ENCODE measurements around the gene RFX8. TPM values are rescaled to one million over a fixed set of nuclear protein-coding genes. Genes with fewer than 3 reads are reported as not detected.

The RFX8 gene
- polyA plus RNA-seq, 1 of the 3 experiments (the other 2 are of a cell fraction), result 0.07 TPM

- TF ChIP-seq RXRA (IDR thresholded peaks at IDR 0.05; ENCODE audit: borderline replicate concordance, low read depth) (no peak), EZH2phosphoT487 (IDR thresholded peaks at IDR 0.05; ENCODE audit: borderline replicate concordance, low read depth) (no peak)
Measured at GRCh38 chr2:101372792-101373191, 102.1 kb downstream of the RFX8 start (continued).

- H3K4me3 ChIP-seq (ENCODE audit: low read depth in 2 of 2, low read length in 1 of 2), result no peak overlapping the region
- H3K27me3 ChIP-seq (ENCODE audit: insufficient read depth), result no peaks in the 10 kb centered on the region
- no peaks in the 10 kb centered on the region for H3K79me2 ChIP-seq (ENCODE audit: insufficient read depth)
- ChIA-PET CTCF (interaction anchor here (1.0 to 1.4 kb wide), 2 partner anchors 16 to 23 kb away, joined by 4 to 8 read pairs; partner anchors contain the start of gene CREG2), POLR2A (no interaction called here)
- no peak for DNase-seq
- no peak overlapping the region for H3K4me2 ChIP-seq
- no peak overlapping the region for H3K9ac ChIP-seq
- no peaks in the 10 kb centered on the region for H3K9me3 ChIP-seq
- H3F3A ChIP-seq (replicated peaks; ENCODE audit: insufficient read depth), result no peaks in the 10 kb centered on the region
- no peaks in the 10 kb centered on the region for H3K9me2 ChIP-seq
- no peak for TF ChIP-seq JUND (IDR thresholded peaks at IDR 0.05)
- H3K27ac ChIP-seq (ENCODE audit: low read depth in 2 of 2, low read length in 1 of 2), result no peak overlapping the region
- WGBS (ENCODE audit: low lambda C conversion rate), result 64% methylated on average over 4 of the region's 4 CpGs
- H2AFZ ChIP-seq (ENCODE audit: low read depth), result no peak overlapping the region
- H4K20me1 ChIP-seq (ENCODE audit: insufficient read depth), result no peaks in the 10 kb centered on the region
- H3K36me3 ChIP-seq (replicated peaks in 1 of 2; ENCODE audit: control insufficient read depth in 1 of 2, insufficient read depth in 2 of 2, low read length in 1 of 2), result no peaks in the 10 kb centered on the region
- no peaks in the 10 kb centered on the region for H3K4me1 ChIP-seq (ENCODE audit: control insufficient read depth in 1 of 2, insufficient read depth in 2 of 2, low read depth in 1 of 2, low read length in 1 of 2)
Measured at GRCh38 chr2:101371636-101372035, 103.3 kb downstream of the RFX8 start.

GRCh38 chr2:101369100-101369499, 105.8 kb downstream of the RFX8 start:
- H3K79me2 ChIP-seq (ENCODE audit: insufficient read depth), result no peaks in the 10 kb centered on the region
- no peaks in the 10 kb centered on the region for H4K20me1 ChIP-seq (ENCODE audit: insufficient read depth)
- H3K4me2 ChIP-seq, result no peak overlapping the region
- H3K27ac ChIP-seq (ENCODE audit: low read depth in 2 of 2, low read length in 1 of 2), result no peak overlapping the region
- no peaks in the 10 kb centered on the region for H3K36me3 ChIP-seq (replicated peaks in 1 of 2; ENCODE audit: control insufficient read depth in 1 of 2, insufficient read depth in 2 of 2, low read length in 1 of 2)
- ChIA-PET CTCF (interaction anchor here (0.8 kb wide), 1 partner anchor 18 kb away, joined by 3 read pairs; no protein-coding TSS in a partner anchor), POLR2A (no interaction called here)
- no peak overlapping the region for H3K9ac ChIP-seq
- H3K4me3 ChIP-seq (ENCODE audit: low read depth in 2 of 2, low read length in 1 of 2), result no peak overlapping the region
- no peaks in the 10 kb centered on the region for H3K4me1 ChIP-seq (ENCODE audit: control insufficient read depth in 1 of 2, insufficient read depth in 2 of 2, low read depth in 1 of 2, low read length in 1 of 2)
- H3K9me3 ChIP-seq, result no peaks in the 10 kb centered on the region
- H2AFZ ChIP-seq (ENCODE audit: low read depth), result no peak overlapping the region
- DNase-seq, result no peak
- no peaks in the 10 kb centered on the region for H3K9me2 ChIP-seq
- no peaks in the 10 kb centered on the region for H3F3A ChIP-seq (replicated peaks; ENCODE audit: insufficient read depth)
- 74% methylated on average over 4 of the region's 4 CpGs for WGBS (ENCODE audit: low lambda C conversion rate)
- H3K27me3 ChIP-seq (ENCODE audit: insufficient read depth), result peaks cover 7% of the 10 kb centered on the region; the same call in 1 of the 2 replicates
- TF ChIP-seq CHD2 (IDR thresholded peaks at IDR 0.05; ENCODE audit: low read length, partially characterized antibody) (no peak), POLR2AphosphoS5 (IDR thresholded peaks at IDR 0.05; ENCODE audit: low read depth, low read length) (no peak), IRF3 (IDR thresholded peaks at IDR 0.05; ENCODE audit: low read depth, low read length) (no peak), GATA2 (CRISPR knock-in tag; IDR thresholded peaks at IDR 0.05) (no peak), SMC3 (IDR thresholded peaks at IDR 0.05; ENCODE audit: low read depth, low read length) (no peak), FOSL2 (IDR thresholded peaks at IDR 0.05; ENCODE audit: borderline replicate concordance, low read depth) (no peak), FOXM1 (IDR thresholded peaks at IDR 0.05; ENCODE audit: low read depth) (no peak), ZBTB33 (IDR thresholded peaks at IDR 0.05; ENCODE audit: borderline replicate concordance, low read depth) (no peak), YY1 (IDR thresholded peaks at IDR 0.05; ENCODE audit: low read depth) (no peak), CTCF (IDR thresholded peaks at IDR 0.05) (no peak), TCF12 (IDR thresholded peaks at IDR 0.05) (no peak), RAD21 (IDR thresholded peaks at IDR 0.05; ENCODE audit: low read length) (no peak), ELF1 (IDR thresholded peaks at IDR 0.05) (no peak), REST (IDR thresholded peaks at IDR 0.05; ENCODE audit: low read depth, low read length) (no peak), JUND (IDR thresholded peaks at IDR 0.05) (no peak), RCOR1 (IDR thresholded peaks at IDR 0.05; ENCODE audit: low read length) (no peak), TEAD4 (IDR thresholded peaks at IDR 0.05; ENCODE audit: borderline replicate concordance, insufficient read depth) (no peak)

Data from SK-N-SH (cell line).